CD8-positive, alpha-beta memory T cell (primary cell): ENCODE measurements around the gene KIF18B. TPM values are rescaled to one million over a fixed set of nuclear protein-coding genes. Genes with fewer than 3 reads are reported as not detected.
"Not testable (repeated sequence)": the region's sequence is repeated elsewhere in the genome, so short reads cannot be mapped to it uniquely, and the experiment has no call there.

Experiments used
- CTCF ChIA-PET: fragments of 350-600 bp; sonication (Branson Sonifier 250); formaldehyde crosslinking; loops from one replicate; lab custom pipeline; 2021; ENCODE audit warnings: antibody characterized with exemption; lab: Charles Lee
- POLR2A ChIA-PET: fragments of 350-600 bp; sonication (Branson Sonifier 250); formaldehyde crosslinking; loops from one replicate; lab custom pipeline; 2021; ENCODE audit warnings: antibody characterized with exemption; lab: Charles Lee
- DNase-seq, 5 donors: peaks; one replicate each; pipeline versions ENCODE4 v3.0.0 to v3.0.0-alpha.2; 2020 to 2022; ENCODE audit warnings: mixed read lengths in 1 of 5
- H3K27ac ChIP-seq: one replicate; pipeline ENCODE4 v1.7.0; 2013; ENCODE audit warnings: low read depth, mild to moderate bottlenecking, low read length, moderate library complexity
- H3K27me3 ChIP-seq: 2 replicates; pipeline ENCODE4 v1.7.0; 2013; ENCODE audit warnings: low read length, mild to moderate bottlenecking; ENCODE audit not compliant: insufficient read depth, poor library complexity, severe bottlenecking
- H3K36me3 ChIP-seq: 2 replicates; pipeline ENCODE4 v1.7.0; 2013; ENCODE audit warnings: mild to moderate bottlenecking, low read length, moderate library complexity; ENCODE audit not compliant: insufficient read depth
- H3K4me1 ChIP-seq: 2 replicates; pipeline ENCODE4 v1.7.0; 2013; ENCODE audit warnings: mild to moderate bottlenecking, low read length, moderate library complexity; ENCODE audit not compliant: insufficient read depth
- H3K4me3 ChIP-seq: 2 replicates; pipeline ENCODE4 v1.7.0; 2013; ENCODE audit warnings: mild to moderate bottlenecking, low read length
- H3K9me3 ChIP-seq: 2 replicates; pipeline ENCODE4 v1.7.0; 2013; ENCODE audit warnings: mild to moderate bottlenecking, low read length
- H3K27ac Mint-ChIP-seq, 8 donors: one replicate each; pipeline ENCODE4 v1.8.0; 2020 to 2021; ENCODE audit warnings: mixed read lengths in 8 of 8, mild to moderate bottlenecking in 6 of 8, inconsistent platforms in 3 of 8, moderate library complexity in 3 of 8
- H3K27me3 Mint-ChIP-seq, 2 donors: one replicate each; pipeline ENCODE4 v1.8.0; 2020 to 2021; ENCODE audit warnings: mixed read lengths in 2 of 2, mild to moderate bottlenecking in 1 of 2, moderate library complexity in 1 of 2
- H3K36me3 Mint-ChIP-seq, 3 donors: one replicate each; pipeline ENCODE4 v1.8.0; 2020 to 2021; ENCODE audit warnings: mixed read lengths in 3 of 3, inconsistent platforms in 1 of 3, mild to moderate bottlenecking in 1 of 3
- H3K4me1 Mint-ChIP-seq, 3 donors: one replicate each; pipeline ENCODE4 v1.8.0; 2020 to 2021; ENCODE audit warnings: mixed read lengths in 3 of 3, inconsistent platforms in 1 of 3, mild to moderate bottlenecking in 1 of 3
- H3K4me3 Mint-ChIP-seq, 7 donors: one replicate each; pipeline ENCODE4 v1.8.0; 2020 to 2021; ENCODE audit warnings: mixed read lengths in 7 of 7, mild to moderate bottlenecking in 6 of 7, moderate library complexity in 4 of 7, inconsistent platforms in 2 of 7
- H3K9me3 Mint-ChIP-seq, 5 donors: one replicate each; pipeline ENCODE4 v1.8.0; 2020 to 2022; ENCODE audit warnings: mixed read lengths in 5 of 5, mild to moderate bottlenecking in 3 of 5, moderate library complexity in 2 of 5, inconsistent platforms in 1 of 5
- polyA plus RNA-seq: library from polyadenylated mRNA; unstranded; fragments of 300-500 nt; fragmentation: Illumina TruSeq; gene quantifications from one replicate; pipeline ENCODE4 v1.2.3, GENCODE V29; 2021
- total RNA-seq, 2 experiments: library from RNA; stranded (reverse); gene quantifications; one replicate each; pipeline ENCODE4 v1.2.3, GENCODE V29; 2021

KIF18B gene
- total and polyA plus RNA-seq, 3 experiments from 2014 or later = 0.10 to 28.3 (median 27.1) TPM

GRCh38 chr17:44956998-44957981 lies 9.7 kb upstream of the KIF18B start:
- no peaks in the 10 kb centered on the region for H3K36me3 ChIP-seq
- no peaks in the 10 kb centered on the region for H3K4me1 ChIP-seq
- Mint-ChIP-seq H3K9me3 (no peaks in the 10 kb centered on the region), H3K27me3 (peaks cover 41 to 53% of the 10 kb centered on the region in 2 donors), H3K4me1 (peaks cover 0 to 8% (median 0%) of the 10 kb centered on the region in 3 donors), H3K36me3 (no peaks in the 10 kb centered on the region), H3K4me3 (peak overlapping the region in 1 of 7 donors; percentile 48), H3K27ac (no peak overlapping the region)
- H3K27ac ChIP-seq = no peak overlapping the region
- no peak overlapping the region for H3K4me3 ChIP-seq
- DNase-seq = no peak
- H3K9me3 ChIP-seq = no peaks in the 10 kb centered on the region
- peaks cover 19% of the 10 kb centered on the region for H3K27me3 ChIP-seq
- CTCF ChIA-PET = no interaction called here
- POLR2A ChIA-PET = no interaction called here

GRCh38 chr17:44955674-44956425 lies 8.3 kb upstream of the KIF18B start:
- ChIA-PET CTCF (no interaction called here), POLR2A (no interaction called here)
- H3K27ac ChIP-seq = no peak overlapping the region
- no peaks in the 10 kb centered on the region for H3K36me3 ChIP-seq
- no peaks in the 10 kb centered on the region for H3K4me1 ChIP-seq
- Mint-ChIP-seq H3K36me3 (no peaks in the 10 kb centered on the region), H3K9me3 (no peaks in the 10 kb centered on the region), H3K4me1 (peaks cover 0 to 8% (median 0%) of the 10 kb centered on the region in 3 donors), H3K27me3 (peaks cover 33 to 49% of the 10 kb centered on the region in 2 donors), H3K4me3 (no peak overlapping the region), H3K27ac (no peak overlapping the region)
- DNase-seq = no peak
- no peak overlapping the region for H3K4me3 ChIP-seq
- no peaks in the 10 kb centered on the region for H3K9me3 ChIP-seq
- peaks cover 16% of the 10 kb centered on the region for H3K27me3 ChIP-seq

GRCh38 chr17:44952946-44953475 lies 5.4 kb upstream of the KIF18B start:
- peaks cover 14 to 26% of the 10 kb centered on the region in 2 donors for H3K27me3 Mint-ChIP-seq
- Histone ChIP-seq H3K27ac (no peak overlapping the region), H3K36me3 (no peaks in the 10 kb centered on the region), H3K27me3 (peaks cover 2% of the 10 kb centered on the region), H3K4me1 (peaks cover 4% of the 10 kb centered on the region), H3K9me3 (no peaks in the 10 kb centered on the region), H3K4me3 (no peak overlapping the region)
- H3K4me3 Mint-ChIP-seq = no peak overlapping the region
- POLR2A ChIA-PET = no interaction called here
- peaks cover 2 to 7% (median 5%) of the 10 kb centered on the region in 3 donors for H3K4me1 Mint-ChIP-seq
- H3K36me3 Mint-ChIP-seq = no peaks in the 10 kb centered on the region
- H3K27ac Mint-ChIP-seq = no peak overlapping the region
- DNase-seq = no peak
- CTCF ChIA-PET = no interaction called here
- no peaks in the 10 kb centered on the region for H3K9me3 Mint-ChIP-seq

GRCh38 chr17:44948315-44948795 lies 782 bp upstream of the KIF18B start:
- no peaks in the 10 kb centered on the region for H3K36me3 ChIP-seq
- peak overlapping the region; percentile 100 for H3K4me3 ChIP-seq
- H3K27me3 ChIP-seq = peaks cover 4% of the 10 kb centered on the region
- Mint-ChIP-seq H3K4me1 (peaks cover 8 to 21% (median 18%) of the 10 kb centered on the region in 3 donors), H3K27me3 (peaks cover 2 to 6% of the 10 kb centered on the region in 2 donors), H3K27ac (peak overlapping the region in 7 of 8 donors; percentile 27 to 98 (median 95)), H3K36me3 (peaks cover 0 to 2% (median 0%) of the 10 kb centered on the region in 3 donors), H3K4me3 (peak overlapping the region; percentile 82 to 97 (median 96)), H3K9me3 (no peaks in the 10 kb centered on the region)
- peak overlapping the region; percentile 74 for H3K27ac ChIP-seq
- ChIA-PET POLR2A (no interaction called here), CTCF (no interaction called here)
- no peaks in the 10 kb centered on the region for H3K9me3 ChIP-seq
- DNase-seq = no peak
- H3K4me1 ChIP-seq = peaks cover 10% of the 10 kb centered on the region

- H3K9me3 ChIP-seq, H3K36me3 ChIP-seq, H3K27ac ChIP-seq, H3K4me3 Mint-ChIP-seq, DNase-seq, H3K27ac Mint-ChIP-seq, POLR2A ChIA-PET, H3K4me3 ChIP-seq, H3K4me1 ChIP-seq, H3K36me3 Mint-ChIP-seq, H3K27me3 Mint-ChIP-seq, H3K27me3 ChIP-seq, H3K9me3 Mint-ChIP-seq: not testable (repeated sequence)
- peaks cover 9 to 26% (median 25%) of the 10 kb centered on the region in 3 donors for H3K4me1 Mint-ChIP-seq
- CTCF ChIA-PET = interaction anchor here (0.7 kb wide), 1 partner anchor 15 kb away, joined by 3 read pairs; no protein-coding TSS in a partner anchor
Measured at GRCh38 chr17:44945652-44946051, 1.9 kb downstream of the KIF18B start.

- Histone ChIP-seq H3K27me3 (peaks cover 4% of the 10 kb centered on the region), H3K9me3 (no peaks in the 10 kb centered on the region), H3K36me3 (no peaks in the 10 kb centered on the region), H3K27ac (no peak overlapping the region), H3K4me3 (no peak overlapping the region), H3K4me1 (peaks cover 4% of the 10 kb centered on the region)
- H3K9me3 Mint-ChIP-seq = peaks cover 0 to 4% (median 0%) of the 10 kb centered on the region in 5 donors
- peak overlapping the region in 1 of 8 donors; percentile 58 for H3K27ac Mint-ChIP-seq
- peaks cover 2 to 6% of the 10 kb centered on the region in 2 donors for H3K27me3 Mint-ChIP-seq
- ChIA-PET CTCF (interaction anchor here (0.7 to 1.4 kb wide), 2 partner anchors 13 to 80 kb away, joined by 3 read pairs; no protein-coding TSS in a partner anchor), POLR2A (no interaction called here)
- H3K4me1 Mint-ChIP-seq = peaks cover 3 to 15% (median 14%) of the 10 kb centered on the region in 3 donors
- DNase-seq = no peak
- H3K4me3 Mint-ChIP-seq = no peak overlapping the region
- H3K36me3 Mint-ChIP-seq = peaks cover 0 to 4% (median 0%) of the 10 kb centered on the region in 3 donors
Measured at GRCh38 chr17:44942456-44942855, 5.1 kb downstream of the KIF18B start.

- H3K4me1 Mint-ChIP-seq = peaks cover 1 to 15% (median 11%) of the 10 kb centered on the region in 3 donors
- H3K36me3 Mint-ChIP-seq = peaks cover 0 to 4% (median 0%) of the 10 kb centered on the region in 3 donors
- no peak for DNase-seq
- peak overlapping the region in 4 of 8 donors; percentile 4 to 58 (median 49) for H3K27ac Mint-ChIP-seq
- Histone ChIP-seq H3K27ac (no peak overlapping the region), H3K4me3 (no peak overlapping the region), H3K9me3 (no peaks in the 10 kb centered on the region), H3K4me1 (no peaks in the 10 kb centered on the region), H3K36me3 (no peaks in the 10 kb centered on the region), H3K27me3 (peaks cover 4% of the 10 kb centered on the region)
- ChIA-PET CTCF (interaction anchor here (1.4 kb wide), 1 partner anchor 12 kb away, joined by 3 read pairs; no protein-coding TSS in a partner anchor), POLR2A (no interaction called here)
- peak overlapping the region in 1 of 7 donors; percentile 18 for H3K4me3 Mint-ChIP-seq
- peaks cover 2 to 6% of the 10 kb centered on the region in 2 donors for H3K27me3 Mint-ChIP-seq
- H3K9me3 Mint-ChIP-seq = peaks cover 0 to 4% (median 0%) of the 10 kb centered on the region in 5 donors
Measured at GRCh38 chr17:44941712-44942331, 5.8 kb downstream of the KIF18B start.
